HUES48 (cell line): ENCODE data around the gene TNFAIP2.
"Not testable (repeated sequence)": the region's sequence is repeated elsewhere in the genome, so short reads cannot be mapped to it uniquely, and the experiment has no call there.

Source experiments
- H3K27ac ChIP-seq: one replicate; pipeline ENCODE4 v1.7.0; 2013; ENCODE audit warnings: low read depth, low read length, inconsistent platforms
- H3K27me3 ChIP-seq: 2 replicates; pipeline ENCODE4 v1.6.1; 2013; ENCODE audit warnings: mild to moderate bottlenecking, low read length; ENCODE audit not compliant: control insufficient read depth, insufficient read depth
- H3K36me3 ChIP-seq: 2 replicates; pipeline ENCODE4 v1.6.1; 2013; ENCODE audit warnings: low read length; ENCODE audit not compliant: control insufficient read depth, insufficient read depth
- H3K4me1 ChIP-seq: 2 replicates; pipeline ENCODE4 v1.6.1; 2013; ENCODE audit warnings: mild to moderate bottlenecking, low read length; ENCODE audit not compliant: control insufficient read depth, insufficient read depth
- H3K4me3 ChIP-seq: 2 replicates; pipeline ENCODE4 v1.5.1; 2013; ENCODE audit warnings: mild to moderate bottlenecking, low read depth, low read length
- H3K9ac ChIP-seq: 2 replicates; pipeline ENCODE4 v1.6.1; 2013; ENCODE audit warnings: mild to moderate bottlenecking, low read depth, low read length, moderate library complexity
- H3K9me3 ChIP-seq: 2 replicates; pipeline ENCODE4 v1.6.1; 2013; ENCODE audit warnings: low read length; ENCODE audit not compliant: control insufficient read depth, insufficient read depth

The TNFAIP2 gene

GRCh38 chr14:103119527-103119926 lies 3.7 kb upstream of the TNFAIP2 start:
- H3K27ac ChIP-seq, H3K9me3 ChIP-seq, H3K36me3 ChIP-seq, H3K4me3 ChIP-seq, H3K9ac ChIP-seq: not testable (repeated sequence)
- H3K4me1 ChIP-seq = peaks cover 18% of the 10 kb centered on the region
- peaks cover 31% of the 10 kb centered on the region for H3K27me3 ChIP-seq

GRCh38 chr14:103121121-103121845 lies 2.0 kb upstream of the TNFAIP2 start:
- Histone ChIP-seq H3K36me3 (no peaks in the 10 kb centered on the region), H3K9me3 (no peaks in the 10 kb centered on the region), H3K4me3 (no peak overlapping the region), H3K9ac (no peak overlapping the region), H3K4me1 (peaks cover 18% of the 10 kb centered on the region), H3K27ac (no peak overlapping the region), H3K27me3 (peaks cover 48% of the 10 kb centered on the region)

GRCh38 chr14:103121846-103122584 lies 1.2 kb upstream of the TNFAIP2 start:
- H3K9me3 ChIP-seq = no peaks in the 10 kb centered on the region
- H3K36me3 ChIP-seq = no peaks in the 10 kb centered on the region
- peak overlapping the region; percentile 74 for H3K27ac ChIP-seq
- no peak overlapping the region; the same call in 1 of the 2 replicates for H3K4me3 ChIP-seq
- peaks cover 53% of the 10 kb centered on the region for H3K27me3 ChIP-seq
- no peak overlapping the region for H3K9ac ChIP-seq
- peaks cover 22% of the 10 kb centered on the region for H3K4me1 ChIP-seq

- peaks cover 22% of the 10 kb centered on the region for H3K4me1 ChIP-seq
- H3K9me3 ChIP-seq = no peaks in the 10 kb centered on the region
- peak overlapping the region; percentile 74 for H3K27ac ChIP-seq
- H3K4me3 ChIP-seq = peak overlapping the region; percentile 49
- H3K36me3 ChIP-seq = no peaks in the 10 kb centered on the region
- H3K9ac ChIP-seq = no peak overlapping the region
- H3K27me3 ChIP-seq = peaks cover 56% of the 10 kb centered on the region
Observed at GRCh38 chr14:103122585-103122946, 695 bp upstream of the TNFAIP2 start.

- no peaks in the 10 kb centered on the region for H3K9me3 ChIP-seq
- H3K36me3 ChIP-seq = no peaks in the 10 kb centered on the region
- H3K9ac ChIP-seq = no peak overlapping the region
- H3K4me1 ChIP-seq = peaks cover 22% of the 10 kb centered on the region
- peak overlapping the region; percentile 49 for H3K4me3 ChIP-seq
- no peak overlapping the region for H3K27ac ChIP-seq
- peaks cover 68% of the 10 kb centered on the region for H3K27me3 ChIP-seq
Observed at GRCh38 chr14:103123634-103124500, 606 bp downstream of the TNFAIP2 start.

GRCh38 chr14:103124501-103125001 lies 1.3 kb downstream of the TNFAIP2 start:
- Histone ChIP-seq H3K4me3 (no peak overlapping the region), H3K9ac (no peak overlapping the region), H3K27me3 (peaks cover 70% of the 10 kb centered on the region), H3K27ac (no peak overlapping the region), H3K36me3 (no peaks in the 10 kb centered on the region), H3K4me1 (peaks cover 22% of the 10 kb centered on the region), H3K9me3 (no peaks in the 10 kb centered on the region)

GRCh38 chr14:103125098-103126070 lies 2.1 kb downstream of the TNFAIP2 start:
- Histone ChIP-seq H3K36me3 (no peaks in the 10 kb centered on the region), H3K4me3 (no peak overlapping the region)

GRCh38 chr14:103126088-103126872 lies 3.0 kb downstream of the TNFAIP2 start:
- peak overlapping the region; percentile 45; the same call in 1 of the 2 replicates for H3K4me3 ChIP-seq
- H3K9me3 ChIP-seq = no peaks in the 10 kb centered on the region
- no peaks in the 10 kb centered on the region for H3K36me3 ChIP-seq
- H3K9ac ChIP-seq = no peak overlapping the region
- peaks cover 20% of the 10 kb centered on the region for H3K4me1 ChIP-seq
- H3K27ac ChIP-seq = no peak overlapping the region
- H3K27me3 ChIP-seq = peaks cover 65% of the 10 kb centered on the region

More at GRCh38 chr14:103125098-103126070, 2.1 kb downstream of the TNFAIP2 start:
- no peak overlapping the region for H3K27ac ChIP-seq
- no peaks in the 10 kb centered on the region for H3K9me3 ChIP-seq
- H3K27me3 ChIP-seq = peaks cover 70% of the 10 kb centered on the region
- H3K4me1 ChIP-seq = peaks cover 22% of the 10 kb centered on the region
- no peak overlapping the region for H3K9ac ChIP-seq

GRCh38 chr14:103126873-103127304 lies 3.6 kb downstream of the TNFAIP2 start:
- peaks cover 60% of the 10 kb centered on the region for H3K27me3 ChIP-seq
- peak overlapping the region; percentile 45; the same call in 1 of the 2 replicates for H3K4me3 ChIP-seq
- H3K27ac ChIP-seq = no peak overlapping the region
- H3K36me3 ChIP-seq = no peaks in the 10 kb centered on the region
- H3K4me1 ChIP-seq = peaks cover 16% of the 10 kb centered on the region
- no peaks in the 10 kb centered on the region for H3K9me3 ChIP-seq
- no peak overlapping the region for H3K9ac ChIP-seq
